ENCODE measurements around the gene MTPN. TPM values are rescaled to one million over a fixed set of nuclear protein-coding genes. Genes with fewer than 3 reads are reported as not detected.

The MTPN gene
- total RNA-seq, 4 donors from 2014 or later = 70.8 to 160 (median 110) TPM

DNA sequence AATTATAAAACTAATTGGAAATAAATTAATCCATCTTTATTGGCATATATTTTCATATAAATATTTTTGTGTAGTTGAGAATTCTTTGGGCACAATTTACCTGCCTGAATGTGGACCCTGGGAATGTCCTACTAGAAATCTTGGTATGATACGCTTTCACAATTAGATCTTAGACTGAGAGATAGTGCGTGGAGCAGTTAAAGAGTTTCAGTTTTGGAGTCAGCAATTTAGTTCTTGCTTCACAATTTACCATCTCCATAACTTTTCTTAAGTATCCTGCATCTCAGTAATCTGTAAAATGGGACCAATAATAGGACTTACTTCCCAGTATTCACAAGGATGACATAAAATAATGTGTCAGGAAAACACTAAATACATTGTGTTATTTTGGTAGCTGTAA, 2.0 kb downstream of the MTPN start:
- no peak for TF ChIP-seq CTCF (IDR thresholded peaks at IDR 0.05; ENCODE audit: low read depth)

DNA sequence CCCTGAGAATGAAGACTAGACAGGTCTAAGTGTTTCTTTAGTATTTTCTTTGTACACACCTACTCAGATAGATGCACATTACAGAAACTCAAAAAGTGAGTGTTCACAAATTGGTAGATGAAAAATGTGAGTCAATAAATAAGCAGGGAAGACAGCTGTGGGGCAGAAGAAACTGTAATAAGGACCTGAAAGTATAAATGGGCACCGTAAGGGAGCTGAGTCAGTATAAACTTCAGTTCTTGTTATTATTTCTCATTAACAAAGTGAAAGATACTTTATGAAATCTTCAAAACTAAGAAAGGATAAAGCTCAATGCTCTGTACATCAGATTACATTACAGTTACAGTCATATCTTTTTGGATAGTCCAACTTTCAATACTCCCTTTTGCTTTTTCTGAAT, 2.5 kb downstream of the MTPN start:
- no peak for TF ChIP-seq CTCF (IDR thresholded peaks at IDR 0.05; ENCODE audit: low read depth)

DNA sequence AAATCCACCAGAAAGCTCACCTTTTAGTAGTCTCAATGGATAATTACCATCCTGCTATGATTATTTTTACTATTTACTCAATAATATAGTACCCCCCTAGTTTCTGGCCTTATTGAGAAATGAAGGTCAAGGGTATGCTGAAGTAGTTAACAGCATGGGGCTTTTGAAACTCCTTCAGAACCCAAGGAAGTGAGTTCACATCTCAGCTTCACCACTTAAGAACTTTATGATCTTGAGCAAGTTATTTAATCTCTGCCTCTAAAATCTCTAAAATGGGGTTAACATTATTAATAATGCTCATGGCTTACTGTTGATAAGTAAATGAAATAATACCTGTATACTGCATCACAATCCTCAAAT, 5.8 kb downstream of the MTPN start:
- no peak for TF ChIP-seq CTCF (IDR thresholded peaks at IDR 0.05; ENCODE audit: low read depth)

DNA sequence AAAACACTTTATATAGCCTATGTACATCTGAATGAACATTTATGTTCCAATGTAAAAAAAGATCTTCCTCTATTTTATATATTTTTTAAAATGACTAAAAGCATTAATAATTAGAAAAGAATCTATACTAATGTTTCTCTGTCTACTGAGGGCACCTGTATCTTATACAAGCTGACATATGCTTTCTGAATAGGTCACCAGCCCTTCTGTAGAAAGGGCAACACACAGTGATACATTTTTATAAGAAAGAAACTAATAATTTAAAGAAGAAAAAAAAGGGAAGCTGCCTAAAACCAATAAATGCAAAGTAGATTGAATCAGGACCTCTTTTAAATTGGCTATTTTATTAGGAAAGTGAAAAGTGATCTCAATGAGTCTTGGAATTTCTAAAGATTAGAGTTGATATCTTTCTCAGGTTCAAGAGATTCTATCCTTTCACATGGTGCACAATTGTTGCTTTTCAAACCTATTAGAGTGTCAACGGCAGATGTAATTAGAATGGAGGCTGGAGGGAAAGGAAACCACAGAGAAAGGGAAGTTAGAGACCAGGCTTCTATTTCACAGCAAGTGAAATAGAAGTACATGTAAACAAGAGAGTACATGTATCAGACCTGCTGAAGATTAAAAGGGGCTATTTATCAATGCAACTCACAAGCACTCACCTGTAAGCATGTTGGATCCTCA, 6.3 kb downstream of the MTPN start:
- no peak for TF ChIP-seq CTCF (IDR thresholded peaks at IDR 0.05; ENCODE audit: low read depth)

- no peak for TF ChIP-seq CTCF (IDR thresholded peaks at IDR 0.05; ENCODE audit: low read depth)
Observed at GRCh38 chr7:135970045-135970444, 7.1 kb downstream of the MTPN start.

DNA sequence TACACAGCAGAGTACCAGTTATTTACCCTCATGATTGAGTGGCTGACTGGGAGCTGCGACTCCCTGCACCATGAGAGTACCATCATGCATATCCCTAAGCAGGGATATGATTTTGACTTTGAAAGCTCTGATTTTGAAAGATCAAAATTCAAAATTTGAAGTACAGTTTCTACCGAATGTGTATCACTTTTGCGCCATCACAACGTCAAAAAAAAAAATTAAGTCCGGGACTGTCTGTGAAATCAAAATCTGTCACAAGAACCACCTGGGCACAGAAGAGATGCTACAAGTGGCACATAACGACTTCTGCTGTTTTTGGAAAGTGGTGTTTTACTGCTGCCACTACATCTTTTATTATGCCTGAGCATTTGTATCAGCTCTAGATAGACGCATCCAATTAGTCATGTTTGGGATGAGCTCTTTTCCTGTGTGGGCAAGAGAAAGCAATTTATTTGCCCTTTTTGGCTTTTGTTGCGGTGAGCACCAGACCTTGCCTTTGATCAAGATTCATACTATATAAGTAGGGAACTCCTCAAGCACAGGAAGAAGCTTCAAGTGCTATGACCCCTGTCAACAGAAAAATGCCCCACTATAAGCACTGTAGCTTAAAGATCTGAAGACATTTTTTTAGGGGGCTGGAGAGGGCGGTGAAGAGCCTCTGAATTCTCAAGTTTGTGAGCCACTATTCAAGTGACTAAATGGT, 10.7 kb downstream of the MTPN start:
- no peak for TF ChIP-seq CTCF (IDR thresholded peaks at IDR 0.05; ENCODE audit: low read depth)

GRCh38 chr7:135965602-135966001, 11.6 kb downstream of the MTPN start:
- TF ChIP-seq CTCF (IDR thresholded peaks at IDR 0.05; ENCODE audit: low read depth) = no peak
